IPS DF 4.7 (cell line): ENCODE results near the gene PLPP2.
"Not testable (repeated sequence)": the region's sequence is repeated elsewhere in the genome, so short reads cannot be mapped to it uniquely, and the experiment has no call there.

Experiments used
- DNase-seq: peaks from one replicate; pipeline ENCODE4 v3.0.0-alpha.2; 2013; ENCODE audit warnings: low spot score; ENCODE audit errors: extremely low read depth

Gene PLPP2

GRCh38 chr19:271856-272255 lies 19.3 kb downstream of the PLPP2 start:
- DNase-seq, result no peak

GRCh38 chr19:270766-271318 lies 20.4 kb downstream of the PLPP2 start:
- DNase-seq, result not testable (repeated sequence)

- no peak for DNase-seq
Observed at GRCh38 chr19:269241-269640, 22.0 kb downstream of the PLPP2 start.

- no peak for DNase-seq
Observed at GRCh38 chr19:262125-262524, 29.1 kb downstream of the PLPP2 start.

- not testable (repeated sequence) for DNase-seq
Observed at GRCh38 chr19:256804-257203, 34.4 kb downstream of the PLPP2 start.

- not testable (repeated sequence) for DNase-seq
Observed at GRCh38 chr19:252421-253186, 38.6 kb downstream of the PLPP2 start.

- DNase-seq, result no peak
Observed at GRCh38 chr19:246551-246950, 44.7 kb downstream of the PLPP2 start.

GRCh38 chr19:245900-246299 lies 45.3 kb downstream of the PLPP2 start:
- DNase-seq, result not testable (repeated sequence)

GRCh38 chr19:245457-245856 lies 45.7 kb downstream of the PLPP2 start:
- DNase-seq, result no peak
